NCI-H526 treated with DMSO at 0.1 percent for 48 hours (cell line): ENCODE measurements around the gene GNAL.
"Not testable (repeated sequence)": the region's sequence is repeated elsewhere in the genome, so short reads cannot be mapped to it uniquely, and the experiment has no call there.

Experiments
- DNase-seq: peaks from one replicate; lab custom pipeline; 2025; lab: John Stamatoyannopoulos, UW

Gene GNAL

DNA sequence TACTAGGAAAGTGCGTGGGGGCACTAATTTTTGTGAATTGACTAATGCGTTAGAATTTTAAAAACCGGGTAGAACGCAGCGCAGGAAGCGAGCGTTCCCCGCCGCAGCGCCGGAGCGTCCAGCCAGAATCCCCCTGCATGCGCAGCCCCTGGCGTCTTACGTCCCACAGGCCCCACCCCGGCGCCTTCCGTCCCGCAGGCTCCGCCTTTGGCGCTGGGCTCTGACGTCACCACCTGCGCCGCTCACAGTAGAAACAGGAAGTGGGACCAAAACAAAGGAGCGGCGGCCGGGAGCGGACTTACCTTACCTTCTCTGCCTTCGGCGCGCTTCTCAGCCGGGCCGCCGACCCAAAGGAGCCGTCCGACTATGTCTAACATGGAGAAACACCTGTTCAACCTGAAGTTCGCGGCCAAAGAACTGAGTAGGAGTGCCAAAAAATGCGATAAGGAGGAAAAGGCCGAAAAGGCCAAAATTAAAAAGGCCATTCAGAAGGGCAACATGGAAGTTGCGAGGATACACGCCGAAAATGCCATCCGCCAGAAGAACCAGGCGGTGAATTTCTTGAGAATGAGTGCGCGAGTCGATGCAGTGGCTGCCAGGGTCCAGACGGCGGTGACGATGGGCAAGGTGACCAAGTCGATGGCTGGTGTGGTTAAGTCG is 162.2 kb downstream of the GNAL start, which contains the start of gene CHMP1B:
CHMP1B (plus strand) TSS at position 268 of the 660 bp plus-strand sequence; CDS start at position 367, 99 bp downstream.
- DNase-seq: peak; percentile 72

DNA sequence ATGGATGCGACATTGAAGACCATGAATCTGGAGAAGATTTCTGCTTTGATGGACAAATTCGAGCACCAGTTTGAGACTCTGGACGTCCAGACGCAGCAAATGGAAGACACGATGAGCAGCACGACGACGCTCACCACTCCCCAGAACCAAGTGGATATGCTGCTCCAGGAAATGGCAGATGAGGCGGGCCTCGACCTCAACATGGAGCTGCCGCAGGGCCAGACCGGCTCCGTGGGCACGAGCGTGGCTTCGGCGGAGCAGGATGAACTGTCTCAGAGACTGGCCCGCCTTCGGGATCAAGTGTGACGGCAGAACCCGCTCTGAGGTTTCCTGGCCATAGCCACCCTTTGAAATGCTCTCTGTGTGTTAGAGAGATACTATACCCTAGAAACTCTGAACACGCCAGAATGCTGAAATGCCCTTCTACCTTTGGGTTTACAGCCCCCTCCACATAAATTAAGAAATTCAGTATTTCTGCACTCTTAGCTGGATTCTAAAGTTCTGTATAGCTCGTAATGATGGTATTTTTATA is 162.8 kb downstream of the GNAL start:
- DNase-seq: no peak

GRCh38 chr18:11854554-11854953 is 165.5 kb downstream of the GNAL start:
- DNase-seq: not testable (repeated sequence)

DNA sequence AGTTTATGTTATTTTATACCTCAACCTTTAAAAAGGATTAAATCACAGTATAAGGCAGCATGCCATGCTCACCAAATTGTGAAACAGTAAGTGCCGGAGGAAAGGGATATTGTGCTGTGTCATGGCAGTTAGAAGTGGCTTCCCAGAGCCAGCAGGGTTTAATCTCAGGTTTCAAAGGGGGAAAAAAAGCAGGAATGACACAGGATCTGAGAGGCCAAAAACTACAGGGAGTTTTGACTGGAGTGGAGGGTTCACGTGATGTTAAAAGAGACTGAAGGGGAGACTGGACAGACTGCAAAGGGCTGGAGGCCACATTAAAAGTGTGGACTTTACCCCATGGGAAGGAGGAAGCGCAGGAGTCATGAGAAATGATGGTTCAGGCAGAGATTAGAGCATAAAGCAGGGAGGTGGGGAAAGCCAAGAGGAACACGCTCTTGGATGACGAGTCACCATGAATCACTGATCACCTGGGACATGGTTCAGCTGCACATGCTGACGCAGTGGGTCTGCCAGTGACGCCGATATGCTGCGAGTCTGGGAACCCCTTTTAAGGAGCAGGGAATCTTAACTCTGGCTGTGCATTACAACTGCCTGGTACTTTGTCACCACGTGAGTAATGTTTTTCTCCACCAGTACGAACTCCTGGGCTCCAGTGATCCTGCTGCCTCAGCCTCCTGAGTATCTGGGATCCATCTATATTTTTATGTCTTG is 168.3 kb downstream of the GNAL start:
- DNase-seq: no peak

DNA sequence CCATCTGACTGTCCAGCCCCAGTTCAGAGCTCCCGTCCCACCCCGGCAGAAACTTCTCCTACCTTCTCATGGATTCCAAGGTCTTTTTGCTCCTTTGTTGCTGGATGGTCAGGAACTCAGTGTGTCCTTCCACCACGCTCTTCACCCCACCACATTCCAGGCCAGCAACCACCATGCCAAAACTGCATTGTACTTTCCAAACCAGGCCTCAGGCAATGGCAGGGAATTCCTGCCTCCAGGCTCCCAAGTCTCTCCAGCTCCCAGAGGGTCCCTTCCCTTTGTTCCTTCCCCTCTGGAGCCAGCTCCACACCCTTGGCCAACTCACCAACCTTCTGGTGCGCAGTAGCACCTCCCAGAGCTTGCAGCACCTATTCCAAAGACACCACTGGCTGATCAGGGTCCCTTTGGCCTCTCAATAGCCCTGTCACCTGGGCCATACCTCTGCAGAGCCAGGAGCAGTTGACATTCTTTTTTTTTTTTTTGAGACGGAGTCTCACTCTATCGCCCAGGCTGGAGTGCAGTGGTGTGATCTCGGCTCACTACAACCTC is 170.3 kb downstream of the GNAL start:
- no peak for DNase-seq

DNA sequence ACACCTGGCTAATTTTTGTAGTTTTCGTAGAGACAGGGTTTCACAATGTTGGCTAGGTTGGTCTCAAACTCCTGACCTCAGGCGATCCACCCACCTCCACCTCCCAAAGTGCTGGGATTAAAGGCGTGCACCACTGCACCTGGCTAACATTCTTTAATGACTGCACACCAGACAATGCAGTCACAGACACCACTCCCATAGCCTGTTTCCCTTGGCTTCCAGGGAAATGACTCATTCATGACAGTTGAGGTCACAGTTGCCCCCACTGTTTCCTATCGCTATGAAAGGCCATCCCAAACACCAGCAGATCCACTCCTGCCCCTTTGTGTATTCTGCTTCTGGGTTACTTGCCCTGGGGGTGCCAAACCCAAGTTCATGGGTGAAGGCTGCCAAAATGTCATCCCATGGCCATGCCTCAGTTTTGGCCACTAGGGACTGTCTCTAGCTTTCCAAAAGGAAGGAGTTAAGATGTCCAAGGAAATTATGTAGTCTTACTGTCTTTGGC is 170.9 kb downstream of the GNAL start:
- no peak for DNase-seq

DNA sequence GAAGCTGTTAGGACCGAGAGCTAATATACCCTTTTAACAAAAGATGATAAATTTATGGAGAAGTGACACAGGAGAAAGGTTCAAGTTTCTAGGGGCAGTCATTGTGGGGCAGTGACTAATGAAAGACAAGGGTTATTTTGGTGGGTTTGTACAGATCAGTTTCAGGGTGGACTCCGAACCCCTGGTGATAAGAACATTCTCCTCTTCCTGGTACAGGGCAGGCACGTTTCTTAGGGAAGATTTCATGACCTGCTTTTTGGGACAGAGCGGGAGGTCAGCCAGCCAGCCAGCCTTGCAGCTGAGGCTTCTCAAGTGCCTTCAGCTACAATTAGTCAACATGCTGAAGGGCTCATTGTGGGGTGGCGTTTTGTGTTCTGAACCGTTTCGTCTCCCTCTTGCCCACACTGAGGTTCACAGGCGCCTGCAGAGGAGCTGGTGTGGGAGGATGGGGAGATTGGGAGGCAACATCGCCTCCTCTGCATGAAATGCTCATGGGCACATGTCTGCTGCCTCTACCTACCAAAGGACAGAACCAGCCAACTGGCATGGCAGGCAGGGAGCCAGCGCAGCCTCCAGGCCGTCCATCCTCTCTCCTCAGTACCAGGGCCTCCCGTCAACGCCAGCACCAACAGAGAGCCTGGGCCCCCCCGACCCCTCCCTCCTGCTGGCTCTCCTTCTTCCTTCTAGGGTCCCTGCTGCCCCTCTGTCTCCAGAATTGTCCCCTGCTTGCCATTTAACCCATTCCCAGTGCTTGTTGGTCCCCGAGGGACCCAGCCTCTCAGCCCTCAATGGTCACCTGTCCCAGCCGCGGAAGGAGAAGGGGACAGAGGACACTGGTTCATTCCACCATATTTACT is 171.8 kb downstream of the GNAL start:
- DNase-seq: no peak

GRCh38 chr18:11861583-11862288 is 172.7 kb downstream of the GNAL start:
- DNase-seq: no peak

- DNase-seq: no peak
Measured at GRCh38 chr18:11862468-11863137, 173.5 kb downstream of the GNAL start.

- DNase-seq: no peak
Measured at GRCh38 chr18:11864471-11864870, 175.4 kb downstream of the GNAL start.

- DNase-seq: no peak
Measured at GRCh38 chr18:11865071-11865470, 176.0 kb downstream of the GNAL start.

- DNase-seq: no peak
Measured at GRCh38 chr18:11866329-11866728, 177.3 kb downstream of the GNAL start.

- DNase-seq: no peak
Measured at GRCh38 chr18:11866764-11867163, 177.7 kb downstream of the GNAL start.

- no peak for DNase-seq
Measured at GRCh38 chr18:11868230-11868629, 179.2 kb downstream of the GNAL start.

GRCh38 chr18:11871501-11871900 is 182.4 kb downstream of the GNAL start:
- no peak for DNase-seq

GRCh38 chr18:11872479-11873136 is 183.5 kb downstream of the GNAL start:
- DNase-seq: peak; percentile 4

- no peak for DNase-seq
Measured at GRCh38 chr18:11873670-11874340, 184.7 kb downstream of the GNAL start.

GRCh38 chr18:11874676-11875075 is 185.6 kb downstream of the GNAL start:
- DNase-seq: no peak

DNA sequence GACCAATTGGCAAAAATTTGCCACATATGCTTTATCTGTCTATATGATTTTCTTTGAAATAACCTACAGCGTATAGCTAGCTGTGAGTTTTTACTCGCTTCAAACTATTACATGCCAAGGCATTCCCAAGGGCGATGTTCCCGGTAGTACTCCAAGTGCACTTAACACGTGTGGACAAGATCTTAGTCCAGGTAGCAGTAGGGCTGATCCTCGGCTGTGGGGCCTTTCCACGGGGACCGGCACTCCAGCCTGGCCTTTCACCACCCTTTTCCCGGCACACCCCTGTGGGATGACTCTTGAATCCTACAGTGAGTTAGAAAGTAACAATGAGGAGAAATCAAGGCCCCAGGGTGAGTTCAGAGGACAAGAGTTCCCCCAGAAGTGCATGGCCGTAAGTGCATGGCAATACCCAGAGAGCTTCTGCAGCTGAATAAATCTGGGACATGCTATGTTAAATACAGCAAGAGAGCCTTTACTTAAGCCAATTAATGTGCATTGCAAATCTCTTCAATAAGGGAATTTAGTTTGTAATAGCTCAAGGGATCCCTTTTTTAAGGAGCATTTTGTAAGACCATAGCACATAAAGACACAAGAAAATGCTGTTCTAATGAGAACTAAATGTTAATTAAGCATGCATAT is 188.6 kb downstream of the GNAL start:
- no peak for DNase-seq
